T-helper 1 cell (primary cell): ENCODE results near the gene EPB41L4A.

Source experiments
- DNase-seq, 5 donors: peaks; one replicate each; pipeline ENCODE4 v3.0.0-alpha.2; 2012 to 2020

Gene EPB41L4A

DNA sequence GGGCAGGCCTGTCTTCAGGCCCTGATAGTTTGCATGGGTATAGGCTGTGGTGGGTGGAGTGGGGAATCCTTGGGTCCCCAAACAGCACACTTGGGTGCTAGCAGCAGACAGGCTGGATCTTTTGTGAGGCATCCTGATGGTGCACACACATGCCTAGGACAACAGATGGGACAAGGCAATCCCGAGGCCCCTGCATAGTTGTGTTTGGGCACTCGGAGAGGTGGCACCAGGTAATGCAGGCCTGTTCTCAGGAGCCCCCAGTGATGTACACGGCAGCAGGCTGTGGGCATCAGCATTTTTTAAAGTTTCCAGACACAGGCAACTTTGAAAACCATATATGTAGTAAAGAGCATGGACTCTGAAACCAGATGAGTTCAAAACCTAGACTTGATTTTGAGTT is 65.4 kb downstream of the EPB41L4A start:
- DNase-seq, result no peak

- DNase-seq, result no peak
These were observed 67.9 kb downstream of the EPB41L4A start for GRCh38 chr5:112351225-112351624.

GRCh38 chr5:112350626-112351025 is 68.5 kb downstream of the EPB41L4A start:
- DNase-seq, result no peak

- DNase-seq, result no peak
These were observed 69.7 kb downstream of the EPB41L4A start for GRCh38 chr5:112349371-112349770.

GRCh38 chr5:112348915-112349314 is 70.2 kb downstream of the EPB41L4A start:
- DNase-seq, result no peak

- no peak for DNase-seq
These were observed 70.7 kb downstream of the EPB41L4A start for GRCh38 chr5:112348387-112348786.

DNA sequence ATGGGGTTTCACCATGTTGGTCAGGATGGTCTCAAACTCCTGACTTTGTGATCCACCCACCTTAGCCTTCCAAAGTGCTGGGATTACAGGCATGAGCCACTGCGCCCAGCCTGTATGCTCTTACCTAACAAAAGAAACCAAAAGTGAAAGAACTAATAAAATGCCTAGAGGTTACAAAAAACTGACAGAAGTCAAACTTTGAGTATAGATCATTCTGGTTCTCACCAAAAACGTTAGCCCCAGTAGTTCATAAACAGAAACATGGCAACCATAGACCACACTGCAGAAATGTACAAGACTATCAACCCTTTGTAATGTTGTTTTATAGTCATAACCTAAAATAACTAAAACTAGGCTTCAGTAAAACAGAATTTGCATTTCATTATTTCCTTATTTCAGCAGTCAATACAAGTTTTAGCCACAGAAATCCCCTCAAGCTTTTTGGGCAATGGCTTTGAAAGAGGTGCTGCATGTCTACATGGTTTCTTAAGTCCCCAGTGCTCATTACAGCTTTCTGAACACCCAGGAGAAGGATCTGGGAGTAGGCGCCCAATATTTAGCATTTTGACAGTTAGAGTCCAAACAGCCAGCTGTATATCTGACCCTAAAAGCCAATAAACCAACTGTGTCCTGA is 72.5 kb downstream of the EPB41L4A start:
- DNase-seq, result no peak

DNA sequence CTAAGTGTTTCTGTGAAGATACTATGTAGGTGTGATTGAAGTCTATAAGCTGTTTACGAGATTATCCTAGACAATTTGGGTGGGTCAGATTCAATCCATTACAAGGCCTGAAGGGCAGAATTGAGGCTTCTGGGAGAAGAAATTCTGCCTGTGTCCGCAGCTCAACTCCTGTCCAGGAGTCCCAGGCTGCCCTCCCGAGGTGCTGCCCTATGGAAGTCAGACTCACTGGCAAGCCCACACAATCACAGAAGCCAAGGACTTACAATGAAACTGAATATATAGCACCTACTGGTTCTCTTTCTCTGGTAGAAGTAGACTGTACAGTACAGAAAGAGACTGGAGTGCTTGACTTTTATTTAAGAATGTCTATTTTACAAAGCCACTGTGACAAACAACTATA is 74.5 kb downstream of the EPB41L4A start:
- DNase-seq, result no peak

DNA sequence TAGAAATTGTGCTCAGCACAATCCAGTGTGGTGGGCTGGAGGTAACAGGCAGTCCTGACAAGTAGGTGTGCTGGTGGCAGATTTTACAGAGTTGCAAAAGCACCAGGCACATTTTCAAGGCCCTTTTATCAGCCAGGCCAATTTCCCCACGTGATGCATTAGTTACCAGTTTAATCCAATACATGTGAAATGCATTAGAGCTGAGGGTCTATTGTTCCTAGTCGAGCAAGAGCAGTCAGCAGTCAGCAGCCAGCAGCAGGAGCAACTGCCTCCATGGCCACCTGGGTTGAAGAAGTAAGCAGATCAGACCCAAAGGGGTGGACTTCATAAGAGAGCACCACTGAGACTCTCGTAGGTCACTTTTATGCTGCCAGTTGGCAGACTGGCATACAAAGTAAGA is 76.7 kb downstream of the EPB41L4A start:
- no peak for DNase-seq

- no peak for DNase-seq
These were observed 79.3 kb downstream of the EPB41L4A start for GRCh38 chr5:112339761-112340160.

- no peak for DNase-seq
These were observed 80.3 kb downstream of the EPB41L4A start for GRCh38 chr5:112338681-112339337.

- DNase-seq, result no peak
These were observed 85.7 kb downstream of the EPB41L4A start for GRCh38 chr5:112333331-112333781.

GRCh38 chr5:112331892-112332291 is 87.2 kb downstream of the EPB41L4A start:
- no peak for DNase-seq

GRCh38 chr5:112329419-112330090 is 89.5 kb downstream of the EPB41L4A start:
- DNase-seq, result peak in 1 of 5 donors; percentile 5

- no peak for DNase-seq
These were observed 95.9 kb downstream of the EPB41L4A start for GRCh38 chr5:112323166-112323565.

GRCh38 chr5:112320408-112320807 is 98.7 kb downstream of the EPB41L4A start:
- no peak for DNase-seq

DNA sequence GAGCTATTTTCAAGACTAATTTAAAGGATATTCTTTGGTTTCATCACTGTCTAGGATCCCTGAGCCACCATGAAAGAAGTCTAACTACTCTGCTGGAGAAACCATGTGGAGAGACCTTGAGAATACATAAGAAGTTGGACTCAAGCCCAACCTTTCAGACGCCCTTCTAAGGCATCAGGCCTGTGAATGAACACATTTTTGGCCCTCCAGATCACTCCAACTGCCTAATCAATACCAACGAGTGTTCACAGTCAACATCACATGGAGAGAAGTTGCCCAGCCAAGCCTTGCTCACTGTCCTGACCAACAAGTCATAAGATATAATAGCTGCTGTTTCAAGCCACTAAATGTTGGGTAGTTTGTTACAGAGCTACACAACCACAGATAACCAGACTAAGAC is 100.7 kb downstream of the EPB41L4A start:
- DNase-seq, result no peak

- DNase-seq, result no peak
These were observed 101.2 kb downstream of the EPB41L4A start for GRCh38 chr5:112317866-112318265.

DNA sequence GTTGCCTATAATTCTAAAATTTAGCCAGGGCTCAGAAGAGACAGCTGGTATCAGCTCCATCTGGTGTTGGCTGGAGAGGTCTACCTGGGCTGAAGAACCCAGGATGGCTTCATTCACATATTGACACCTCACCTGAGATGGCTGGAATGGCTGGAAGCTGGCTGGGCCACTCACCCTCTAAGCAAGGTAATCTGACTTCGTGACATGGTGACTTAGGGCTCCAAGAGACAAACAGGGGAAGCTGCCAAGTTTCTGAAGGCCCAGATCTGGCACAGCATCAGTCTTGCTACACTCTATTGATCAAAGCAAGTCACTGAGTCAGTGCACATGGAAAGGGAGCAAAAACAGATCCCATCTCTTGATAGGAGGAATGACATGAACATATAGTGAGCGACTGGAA is 102.3 kb downstream of the EPB41L4A start:
- DNase-seq, result no peak

- DNase-seq, result no peak
These were observed 103.1 kb downstream of the EPB41L4A start for GRCh38 chr5:112316006-112316405.

GRCh38 chr5:112312295-112313275 is 106.5 kb downstream of the EPB41L4A start:
- DNase-seq, result no peak

GRCh38 chr5:112310746-112311145 is 108.3 kb downstream of the EPB41L4A start:
- DNase-seq, result no peak

- no peak for DNase-seq
These were observed 110.5 kb downstream of the EPB41L4A start for GRCh38 chr5:112308608-112309007.
